ENCODE measurements around the gene CIZ1. TPM values are rescaled to one million over a fixed set of nuclear protein-coding genes. Genes with fewer than 3 reads are reported as not detected.
A peak's percentile ranks its signal among the peaks of the same experiment; 100 is the strongest.

CIZ1 gene
- polyA plus RNA-seq, 4 donors, result 44.5 to 88.1 (median 47.8) TPM

- Histone ChIP-seq H3K36me3 (ENCODE audit: control insufficient read depth in 3 of 3, insufficient read depth in 2 of 3, low read depth in 1 of 3, low read length in 3 of 3) (peaks cover 0 to 28% (median 3%) of the 10 kb centered on the region in 3 donors), H3K4me3 (ENCODE audit: low read depth in 1 of 3, low read length in 3 of 3) (peak overlapping the region; percentile 38 to 53 (median 45)), H3K4me1 (ENCODE audit: control insufficient read depth in 3 of 3, insufficient read depth in 2 of 3, low read depth in 1 of 3, low read length in 2 of 3) (peaks cover 0 to 11% (median 0%) of the 10 kb centered on the region in 3 donors), H3K9me3 (ENCODE audit: control insufficient read depth in 2 of 2, insufficient read depth in 1 of 2, low read depth in 1 of 2, low read length in 1 of 2) (no peaks in the 10 kb centered on the region), H3K27me3 (ENCODE audit: control insufficient read depth in 3 of 3, insufficient read depth in 3 of 3, low read length in 3 of 3) (no peaks in the 10 kb centered on the region), H3K27ac (ENCODE audit: low read depth in 1 of 3, low read length in 2 of 3) (peak overlapping the region; percentile 61 to 80 (median 71))
- 23 to 34% (median 34%) methylated on average over 11 of the region's 11 CpGs for WGBS, 3 donors
- peak in 1 of 2 donors; percentile 28 for DNase-seq
- no peak for FAIRE-seq
Measured at GRCh38 chr9:128159522-128159783, 31.9 kb downstream of the CIZ1 start.

GRCh38 chr9:128155736-128156500 is 35.5 kb downstream of the CIZ1 start:
- H3K27me3 ChIP-seq (ENCODE audit: control insufficient read depth in 3 of 3, insufficient read depth in 3 of 3, low read length in 3 of 3), result no peaks in the 10 kb centered on the region
- no peak overlapping the region for H3K27ac ChIP-seq (ENCODE audit: low read depth in 1 of 3, low read length in 2 of 3)
- peaks cover 0 to 15% (median 0%) of the 10 kb centered on the region in 3 donors for H3K4me1 ChIP-seq (ENCODE audit: control insufficient read depth in 3 of 3, insufficient read depth in 2 of 3, low read depth in 1 of 3, low read length in 2 of 3)
- WGBS, 3 donors, result 81 to 91% (median 86%) methylated on average over 7 of the region's 7 CpGs
- H3K9me3 ChIP-seq (ENCODE audit: control insufficient read depth in 2 of 2, insufficient read depth in 1 of 2, low read depth in 1 of 2, low read length in 1 of 2), result no peaks in the 10 kb centered on the region
- FAIRE-seq (no peak), DNase-seq (no peak)
- no peak overlapping the region for H3K4me3 ChIP-seq (ENCODE audit: low read depth in 1 of 3, low read length in 3 of 3)
- H3K36me3 ChIP-seq (ENCODE audit: control insufficient read depth in 3 of 3, insufficient read depth in 2 of 3, low read depth in 1 of 3, low read length in 3 of 3), result no peaks in the 10 kb centered on the region

- no peak overlapping the region for H3K4me3 ChIP-seq (ENCODE audit: low read depth in 1 of 3, low read length in 3 of 3)
- H3K36me3 ChIP-seq (ENCODE audit: control insufficient read depth in 3 of 3, insufficient read depth in 2 of 3, low read depth in 1 of 3, low read length in 3 of 3), result no peaks in the 10 kb centered on the region
- 78 to 87% (median 82%) methylated on average over 13 of the region's 13 CpGs for WGBS, 3 donors
- DNase-seq, result no peak
- no peak for FAIRE-seq
- no peaks in the 10 kb centered on the region for H3K27me3 ChIP-seq (ENCODE audit: control insufficient read depth in 3 of 3, insufficient read depth in 3 of 3, low read length in 3 of 3)
- peaks cover 0 to 20% (median 4%) of the 10 kb centered on the region in 3 donors for H3K4me1 ChIP-seq (ENCODE audit: control insufficient read depth in 3 of 3, insufficient read depth in 2 of 3, low read depth in 1 of 3, low read length in 2 of 3)
- H3K9me3 ChIP-seq (ENCODE audit: control insufficient read depth in 2 of 2, insufficient read depth in 1 of 2, low read depth in 1 of 2, low read length in 1 of 2), result no peaks in the 10 kb centered on the region
- H3K27ac ChIP-seq (ENCODE audit: low read depth in 1 of 3, low read length in 2 of 3), result no peak overlapping the region
Measured at GRCh38 chr9:128153947-128154695, 37.3 kb downstream of the CIZ1 start.

GRCh38 chr9:128153060-128153946 is 38.1 kb downstream of the CIZ1 start:
- Histone ChIP-seq H3K36me3 (ENCODE audit: control insufficient read depth in 3 of 3, insufficient read depth in 2 of 3, low read depth in 1 of 3, low read length in 3 of 3) (no peaks in the 10 kb centered on the region), H3K4me1 (ENCODE audit: control insufficient read depth in 3 of 3, insufficient read depth in 2 of 3, low read depth in 1 of 3, low read length in 2 of 3) (peaks cover 0 to 28% (median 4%) of the 10 kb centered on the region in 3 donors), H3K27me3 (ENCODE audit: control insufficient read depth in 3 of 3, insufficient read depth in 3 of 3, low read length in 3 of 3) (no peaks in the 10 kb centered on the region), H3K4me3 (ENCODE audit: low read depth in 1 of 3, low read length in 3 of 3) (no peak overlapping the region), H3K9me3 (ENCODE audit: control insufficient read depth in 2 of 2, insufficient read depth in 1 of 2, low read depth in 1 of 2, low read length in 1 of 2) (no peaks in the 10 kb centered on the region), H3K27ac (ENCODE audit: low read depth in 1 of 3, low read length in 2 of 3) (no peak overlapping the region)
- 72 to 84% (median 80%) methylated on average over 26 of the region's 26 CpGs for WGBS, 3 donors
- no peak for FAIRE-seq
- no peak for DNase-seq

DNA sequence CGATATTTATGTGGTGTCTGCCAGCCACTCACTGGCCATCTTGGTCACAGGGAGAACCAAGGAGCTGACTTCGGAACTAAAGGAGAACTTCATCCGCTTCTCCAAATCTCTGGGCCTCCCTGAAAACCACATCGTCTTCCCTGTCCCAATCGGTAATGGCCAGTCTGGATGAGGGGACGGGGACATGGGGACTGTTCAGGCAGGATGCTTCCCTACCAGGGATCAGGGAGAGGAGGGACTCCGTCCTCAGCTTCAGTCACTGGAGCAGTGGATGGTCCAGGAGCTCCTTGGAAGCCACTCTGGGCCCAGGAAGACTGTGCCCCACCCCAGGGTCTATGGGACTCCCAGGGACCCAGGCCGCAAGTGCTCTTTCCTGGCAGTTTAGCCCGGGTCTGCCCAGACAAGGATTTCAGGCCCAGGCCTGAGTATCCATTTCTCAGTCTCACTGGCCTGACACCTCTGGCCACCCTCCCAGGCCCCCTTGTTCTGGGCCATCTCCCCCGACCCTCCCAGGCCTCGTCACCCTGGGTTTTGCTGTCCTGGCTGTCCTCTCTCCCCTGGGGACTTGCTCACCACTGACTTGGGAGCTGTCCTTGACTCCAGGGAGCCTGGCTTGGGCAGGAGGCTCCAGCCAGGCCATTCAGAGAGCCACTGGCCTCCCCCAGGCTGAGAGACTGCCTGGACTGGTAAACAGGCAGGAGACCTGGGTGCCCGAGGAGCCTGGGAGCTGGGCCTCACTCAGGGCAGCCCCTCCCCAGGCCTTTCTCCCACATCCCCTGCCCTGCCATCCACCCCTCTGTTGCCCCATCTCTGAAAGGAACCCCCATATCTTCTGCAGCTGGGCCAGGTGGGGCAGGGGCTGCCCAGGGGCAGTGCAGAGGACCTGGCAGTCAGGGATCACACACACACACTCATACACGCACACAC is 39.0 kb downstream of the CIZ1 start:
- Histone ChIP-seq H3K9me3 (ENCODE audit: control insufficient read depth in 2 of 2, insufficient read depth in 1 of 2, low read depth in 1 of 2, low read length in 1 of 2) (no peaks in the 10 kb centered on the region), H3K4me1 (ENCODE audit: control insufficient read depth in 3 of 3, insufficient read depth in 2 of 3, low read depth in 1 of 3, low read length in 2 of 3) (peaks cover 0 to 32% (median 4%) of the 10 kb centered on the region in 3 donors), H3K4me3 (ENCODE audit: low read depth in 1 of 3, low read length in 3 of 3) (no peak overlapping the region), H3K27me3 (ENCODE audit: control insufficient read depth in 3 of 3, insufficient read depth in 3 of 3, low read length in 3 of 3) (no peaks in the 10 kb centered on the region), H3K36me3 (ENCODE audit: control insufficient read depth in 3 of 3, insufficient read depth in 2 of 3, low read depth in 1 of 3, low read length in 3 of 3) (no peaks in the 10 kb centered on the region), H3K27ac (ENCODE audit: low read depth in 1 of 3, low read length in 2 of 3) (no peak overlapping the region)
- DNase-seq (no peak), FAIRE-seq (no peak)
- 91 to 95% (median 91%) methylated on average over 12 to 13 of the region's 13 CpGs for WGBS, 3 donors

GRCh38 chr9:128151309-128152132 is 39.9 kb downstream of the CIZ1 start:
- Histone ChIP-seq H3K27me3 (ENCODE audit: control insufficient read depth in 3 of 3, insufficient read depth in 3 of 3, low read length in 3 of 3) (no peaks in the 10 kb centered on the region), H3K27ac (ENCODE audit: low read depth in 1 of 3, low read length in 2 of 3) (no peak overlapping the region), H3K4me1 (ENCODE audit: control insufficient read depth in 3 of 3, insufficient read depth in 2 of 3, low read depth in 1 of 3, low read length in 2 of 3) (peaks cover 0 to 32% (median 4%) of the 10 kb centered on the region in 3 donors), H3K4me3 (ENCODE audit: low read depth in 1 of 3, low read length in 3 of 3) (no peak overlapping the region), H3K9me3 (ENCODE audit: control insufficient read depth in 2 of 2, insufficient read depth in 1 of 2, low read depth in 1 of 2, low read length in 1 of 2) (no peaks in the 10 kb centered on the region), H3K36me3 (ENCODE audit: control insufficient read depth in 3 of 3, insufficient read depth in 2 of 3, low read depth in 1 of 3, low read length in 3 of 3) (no peaks in the 10 kb centered on the region)
- FAIRE-seq (no peak), DNase-seq (no peak)
- WGBS, 3 donors, result 85 to 93% (median 88%) methylated on average over 15 to 18 of the region's 18 CpGs

DNA sequence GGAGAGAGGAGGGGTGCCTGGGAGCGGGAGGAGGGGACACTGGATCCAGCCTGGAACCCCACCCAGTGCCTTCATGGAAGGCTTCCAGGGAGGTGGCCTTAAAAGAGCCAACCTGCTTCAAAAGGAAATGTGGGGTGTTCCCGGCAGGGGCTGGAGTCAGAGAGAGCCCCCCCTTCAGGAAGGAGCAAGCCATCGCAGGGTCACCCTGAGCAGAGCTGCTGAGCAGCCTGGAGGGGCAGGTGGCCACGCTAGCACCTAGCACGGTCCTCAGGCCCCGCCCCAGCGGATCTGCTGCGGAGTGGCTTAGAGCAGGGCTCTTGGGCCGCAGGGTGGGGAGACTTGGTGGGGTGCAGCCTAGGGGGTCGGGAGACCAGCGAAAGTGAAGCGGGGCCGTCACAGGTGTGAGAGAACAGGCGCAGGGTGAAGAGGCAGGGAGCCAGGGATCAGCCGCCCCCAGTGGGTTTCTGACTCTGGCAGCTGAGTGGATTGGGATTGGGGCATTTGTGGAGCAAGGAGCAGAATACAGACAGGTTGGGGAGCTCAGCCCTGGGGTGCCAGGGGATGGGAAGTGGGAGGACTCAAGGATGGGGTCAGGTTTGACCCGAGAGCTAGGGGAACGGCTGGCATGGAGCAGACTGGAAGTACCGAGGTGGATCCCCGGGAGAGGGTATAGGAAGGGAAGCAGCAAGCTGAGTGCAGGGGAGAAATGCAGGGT is 40.6 kb downstream of the CIZ1 start:
- no peaks in the 10 kb centered on the region for H3K27me3 ChIP-seq (ENCODE audit: control insufficient read depth in 3 of 3, insufficient read depth in 3 of 3, low read length in 3 of 3)
- WGBS, 3 donors, result 54 to 64% (median 59%) methylated on average over 19 of the region's 19 CpGs
- H3K4me1 ChIP-seq (ENCODE audit: control insufficient read depth in 3 of 3, insufficient read depth in 2 of 3, low read depth in 1 of 3, low read length in 2 of 3), result peaks cover 0 to 37% (median 4%) of the 10 kb centered on the region in 3 donors
- DNase-seq (peak; percentile 29 to 49), FAIRE-seq (no peak)
- H3K27ac ChIP-seq (ENCODE audit: low read depth in 1 of 3, low read length in 2 of 3), result peak overlapping the region in 1 of 3 donors; percentile 97
- no peaks in the 10 kb centered on the region for H3K9me3 ChIP-seq (ENCODE audit: control insufficient read depth in 2 of 2, insufficient read depth in 1 of 2, low read depth in 1 of 2, low read length in 1 of 2)
- H3K36me3 ChIP-seq (ENCODE audit: control insufficient read depth in 3 of 3, insufficient read depth in 2 of 3, low read depth in 1 of 3, low read length in 3 of 3), result no peaks in the 10 kb centered on the region
- no peak overlapping the region for H3K4me3 ChIP-seq (ENCODE audit: low read depth in 1 of 3, low read length in 3 of 3)
